HepG2 (cell line): Measurements from ENCODE around the gene SYNGR4. TPM values are rescaled to one million over a fixed set of nuclear protein-coding genes. Genes with fewer than 3 reads are reported as not detected.
A peak's percentile ranks its signal among the peaks of the same experiment; 100 is the strongest.

ENCODE experiments used
- AGO2 ChIP-seq: fragments of 200-400 bp; formaldehyde crosslinking; optimal IDR thresholded peaks from 2 replicates; pipeline ENCODE3; 2017; ENCODE audit warnings: mild to moderate bottlenecking, low read depth, low read length, moderate library complexity
- CBFB ChIP-seq: sonication (generic); formaldehyde crosslinking; IDR thresholded peaks from 2 replicates; pipeline ENCODE4 v1.4.0; 2020; ENCODE audit warnings: missing genetic modification reagents
- JDP2 ChIP-seq: sonication (generic); formaldehyde crosslinking; IDR thresholded peaks from 2 replicates; pipeline ENCODE4 v1.8.1; 2022; ENCODE audit warnings: missing genetic modification reagents, borderline replicate concordance
- KDM2A ChIP-seq: sonication (generic); formaldehyde crosslinking; IDR thresholded peaks from 2 replicates; pipeline ENCODE4 v1.4.0; 2020; ENCODE audit warnings: low read depth, missing genetic modification reagents, borderline replicate concordance
- NONO ChIP-seq, 2 experiments: fragments of 450-650 bp in 1 of 2; sonication (generic) in 1 of 2; formaldehyde crosslinking in 1 of 2; IDR thresholded peaks in 1 of 2; conservative IDR thresholded peaks in 1 of 2; 2 replicates each; pipeline versions ENCODE4 v1.6.1 to v1.8.0; 2017 to 2022; ENCODE audit warnings: mild to moderate bottlenecking in 1 of 2, missing genetic modification reagents in 1 of 2, moderate library complexity in 1 of 2
- RFX1 ChIP-seq: fragments of 450-650 bp; IDR thresholded peaks from 2 replicates; pipeline ENCODE4 v1.6.1; 2017
- SAP130 ChIP-seq: IDR thresholded peaks from 2 replicates; pipeline ENCODE4 v1.6.1; 2016; ENCODE audit warnings: low read depth
- ZFP36L1 ChIP-seq: sonication (generic); formaldehyde crosslinking; IDR thresholded peaks from 2 replicates; pipeline ENCODE4 v1.8.0; 2022; ENCODE audit warnings: mild to moderate bottlenecking, missing genetic modification reagents, moderate library complexity
- ZNF432 ChIP-seq: sonication (generic); formaldehyde crosslinking; IDR thresholded peaks from 2 replicates; pipeline ENCODE4 v1.5.0; 2020; ENCODE audit warnings: missing genetic modification reagents, mild to moderate bottlenecking, borderline replicate concordance
- ZNF496 ChIP-seq: sonication (generic); formaldehyde crosslinking; IDR thresholded peaks from 2 replicates; pipeline ENCODE4 v1.8.1; 2023; ENCODE audit warnings: mild to moderate bottlenecking, moderate library complexity, missing genetic modification reagents; ENCODE audit not compliant: insufficient replicate concordance
- ZNF607 ChIP-seq: sonication (generic); formaldehyde crosslinking; IDR thresholded peaks from 2 replicates; pipeline ENCODE4 v1.5.1; 2020; ENCODE audit warnings: missing genetic modification reagents, mild to moderate bottlenecking, borderline replicate concordance
- ZNF713 ChIP-seq: sonication (generic); formaldehyde crosslinking; IDR thresholded peaks from 2 replicates; pipeline ENCODE4 v1.4.0; 2020; ENCODE audit warnings: mild to moderate bottlenecking, missing genetic modification reagents
- polyA plus RNA-seq, 8 experiments: library from polyadenylated mRNA; depleted of rRNA in 3 of 8; stranded (reverse) in 7 of 8; unstranded in 1 of 8; fragments of >200 nt; fragmentation: Illumina TruSeq in 4 of 8; extraction: Trizol in 4 of 8; gene quantifications; 2 replicates each; pipeline versions ENCODE4 v1.2.1 to v1.2.3, GENCODE V29; 2011 to 2016; ENCODE audit warnings: low read depth in 4 of 8, missing spikeins in 1 of 8, mixed read lengths in 1 of 8; ENCODE audit not compliant: insufficient read depth in 1 of 8
- total RNA-seq, 5 experiments: library from RNA; depleted of rRNA; stranded (reverse); fragments of >200 nt; fragmentation: Illumina TruSeq; extraction: Trizol; gene quantifications; 2 replicates each; pipeline ENCODE4 v1.2.3, GENCODE V29; 2016; ENCODE audit warnings: low read depth in 1 of 5
- TF ChIP-seq, protein P1 (sequence below): IDR thresholded peaks from 2 replicates; pipeline ENCODE4 v1.4.0; 2020; ENCODE audit warnings: mild to moderate bottlenecking, missing genetic modification reagents
- TF ChIP-seq, protein P2 (sequence below): sonication (generic); formaldehyde crosslinking; IDR thresholded peaks from 2 replicates; pipeline ENCODE4 v1.4.0; 2020; ENCODE audit warnings: mild to moderate bottlenecking, missing genetic modification reagents

SYNGR4 gene
- total and polyA plus RNA-seq, 2 of the 13 experiments (the other 11 are each of a cell fraction or from before 2014, with no cell fraction given), result not detected

DNA sequence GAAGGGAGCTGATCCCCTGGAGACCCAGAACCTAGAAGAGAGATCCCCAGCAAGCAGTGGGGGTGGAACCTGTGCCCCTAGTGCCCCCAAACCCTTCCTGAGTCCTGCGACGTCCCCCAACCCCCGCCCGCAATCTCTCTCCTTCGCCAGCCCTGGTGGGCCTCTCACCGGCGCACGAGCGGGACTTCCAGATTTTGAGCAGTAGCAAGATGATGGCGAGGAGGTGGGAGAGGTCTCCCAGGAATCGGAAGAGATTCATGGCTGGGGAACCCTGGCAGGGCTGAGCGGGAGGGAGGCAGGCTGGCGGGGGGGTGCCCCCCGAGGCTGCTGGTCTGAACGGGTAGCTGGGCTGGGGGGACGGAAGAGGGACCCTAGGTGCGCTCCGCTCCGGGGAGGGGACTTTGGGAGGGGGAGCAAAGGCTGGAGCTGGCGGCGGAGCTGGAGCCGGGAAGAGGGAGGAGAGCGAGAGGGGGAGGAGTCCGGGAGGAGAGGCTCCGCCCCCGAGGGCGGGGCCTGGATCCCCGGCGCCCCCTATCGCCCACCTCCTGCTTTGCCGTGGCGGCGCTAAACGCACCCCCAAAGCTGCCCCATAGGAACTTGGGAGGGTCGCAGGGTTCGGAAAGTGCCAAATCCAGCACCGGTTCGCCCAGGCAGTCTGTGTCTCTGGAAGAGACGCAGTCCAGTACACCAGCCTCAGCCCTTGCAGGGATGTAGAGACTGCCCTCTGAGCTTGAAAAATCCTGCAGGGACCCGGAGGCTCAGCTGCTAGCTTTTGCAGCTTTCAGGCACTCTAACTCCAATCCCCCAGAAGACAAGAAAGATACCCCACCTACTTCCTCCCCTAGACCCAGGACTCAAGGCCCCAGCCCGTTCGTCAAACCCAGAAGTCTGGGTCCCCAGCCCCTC, 27.2 kb downstream of the SYNGR4 start, which contains the start of gene KDELR1 (continued):
- TF ChIP-seq, protein P1, sequence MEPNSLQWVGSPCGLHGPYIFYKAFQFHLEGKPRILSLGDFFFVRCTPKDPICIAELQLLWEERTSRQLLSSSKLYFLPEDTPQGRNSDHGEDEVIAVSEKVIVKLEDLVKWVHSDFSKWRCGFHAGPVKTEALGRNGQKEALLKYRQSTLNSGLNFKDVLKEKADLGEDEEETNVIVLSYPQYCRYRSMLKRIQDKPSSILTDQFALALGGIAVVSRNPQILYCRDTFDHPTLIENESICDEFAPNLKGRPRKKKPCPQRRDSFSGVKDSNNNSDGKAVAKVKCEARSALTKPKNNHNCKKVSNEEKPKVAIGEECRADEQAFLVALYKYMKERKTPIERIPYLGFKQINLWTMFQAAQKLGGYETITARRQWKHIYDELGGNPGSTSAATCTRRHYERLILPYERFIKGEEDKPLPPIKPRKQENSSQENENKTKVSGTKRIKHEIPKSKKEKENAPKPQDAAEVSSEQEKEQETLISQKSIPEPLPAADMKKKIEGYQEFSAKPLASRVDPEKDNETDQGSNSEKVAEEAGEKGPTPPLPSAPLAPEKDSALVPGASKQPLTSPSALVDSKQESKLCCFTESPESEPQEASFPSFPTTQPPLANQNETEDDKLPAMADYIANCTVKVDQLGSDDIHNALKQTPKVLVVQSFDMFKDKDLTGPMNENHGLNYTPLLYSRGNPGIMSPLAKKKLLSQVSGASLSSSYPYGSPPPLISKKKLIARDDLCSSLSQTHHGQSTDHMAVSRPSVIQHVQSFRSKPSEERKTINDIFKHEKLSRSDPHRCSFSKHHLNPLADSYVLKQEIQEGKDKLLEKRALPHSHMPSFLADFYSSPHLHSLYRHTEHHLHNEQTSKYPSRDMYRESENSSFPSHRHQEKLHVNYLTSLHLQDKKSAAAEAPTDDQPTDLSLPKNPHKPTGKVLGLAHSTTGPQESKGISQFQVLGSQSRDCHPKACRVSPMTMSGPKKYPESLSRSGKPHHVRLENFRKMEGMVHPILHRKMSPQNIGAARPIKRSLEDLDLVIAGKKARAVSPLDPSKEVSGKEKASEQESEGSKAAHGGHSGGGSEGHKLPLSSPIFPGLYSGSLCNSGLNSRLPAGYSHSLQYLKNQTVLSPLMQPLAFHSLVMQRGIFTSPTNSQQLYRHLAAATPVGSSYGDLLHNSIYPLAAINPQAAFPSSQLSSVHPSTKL, result 0 out of 2 replicates have a peak, but pooled peaks have one; percentile 4
- TF ChIP-seq ZNF496 (CRISPR knock-in tag) (no peak), KDM2A (CRISPR knock-in tag) (no peak; the same call in 1 of the 2 replicates), CBFB (CRISPR knock-in tag) (no peak), ZNF607 (CRISPR knock-in tag) (no peak; the same call in 1 of the 2 replicates), RFX1 (no peak), ZFP36L1 (CRISPR knock-in tag) (no peak), AGO2 (peak; percentile 70), JDP2 (CRISPR knock-in tag) (no peak; the same call in 1 of the 2 replicates), NONO (IDR thresholded peaks at IDR 0.05) (no peak), NONO (CRISPR knock-in tag; conservative IDR thresholded peaks at IDR 0.05) (0 out of 2 replicates have a peak, but pooled peaks have one; percentile 61), SAP130 (CRISPR knock-in tag) (peak; percentile 50), ZNF432 (CRISPR knock-in tag) (no peak), ZNF713 (CRISPR knock-in tag) (0 out of 2 replicates have a peak, but pooled peaks have one; percentile 55)
- TF ChIP-seq, protein P2, sequence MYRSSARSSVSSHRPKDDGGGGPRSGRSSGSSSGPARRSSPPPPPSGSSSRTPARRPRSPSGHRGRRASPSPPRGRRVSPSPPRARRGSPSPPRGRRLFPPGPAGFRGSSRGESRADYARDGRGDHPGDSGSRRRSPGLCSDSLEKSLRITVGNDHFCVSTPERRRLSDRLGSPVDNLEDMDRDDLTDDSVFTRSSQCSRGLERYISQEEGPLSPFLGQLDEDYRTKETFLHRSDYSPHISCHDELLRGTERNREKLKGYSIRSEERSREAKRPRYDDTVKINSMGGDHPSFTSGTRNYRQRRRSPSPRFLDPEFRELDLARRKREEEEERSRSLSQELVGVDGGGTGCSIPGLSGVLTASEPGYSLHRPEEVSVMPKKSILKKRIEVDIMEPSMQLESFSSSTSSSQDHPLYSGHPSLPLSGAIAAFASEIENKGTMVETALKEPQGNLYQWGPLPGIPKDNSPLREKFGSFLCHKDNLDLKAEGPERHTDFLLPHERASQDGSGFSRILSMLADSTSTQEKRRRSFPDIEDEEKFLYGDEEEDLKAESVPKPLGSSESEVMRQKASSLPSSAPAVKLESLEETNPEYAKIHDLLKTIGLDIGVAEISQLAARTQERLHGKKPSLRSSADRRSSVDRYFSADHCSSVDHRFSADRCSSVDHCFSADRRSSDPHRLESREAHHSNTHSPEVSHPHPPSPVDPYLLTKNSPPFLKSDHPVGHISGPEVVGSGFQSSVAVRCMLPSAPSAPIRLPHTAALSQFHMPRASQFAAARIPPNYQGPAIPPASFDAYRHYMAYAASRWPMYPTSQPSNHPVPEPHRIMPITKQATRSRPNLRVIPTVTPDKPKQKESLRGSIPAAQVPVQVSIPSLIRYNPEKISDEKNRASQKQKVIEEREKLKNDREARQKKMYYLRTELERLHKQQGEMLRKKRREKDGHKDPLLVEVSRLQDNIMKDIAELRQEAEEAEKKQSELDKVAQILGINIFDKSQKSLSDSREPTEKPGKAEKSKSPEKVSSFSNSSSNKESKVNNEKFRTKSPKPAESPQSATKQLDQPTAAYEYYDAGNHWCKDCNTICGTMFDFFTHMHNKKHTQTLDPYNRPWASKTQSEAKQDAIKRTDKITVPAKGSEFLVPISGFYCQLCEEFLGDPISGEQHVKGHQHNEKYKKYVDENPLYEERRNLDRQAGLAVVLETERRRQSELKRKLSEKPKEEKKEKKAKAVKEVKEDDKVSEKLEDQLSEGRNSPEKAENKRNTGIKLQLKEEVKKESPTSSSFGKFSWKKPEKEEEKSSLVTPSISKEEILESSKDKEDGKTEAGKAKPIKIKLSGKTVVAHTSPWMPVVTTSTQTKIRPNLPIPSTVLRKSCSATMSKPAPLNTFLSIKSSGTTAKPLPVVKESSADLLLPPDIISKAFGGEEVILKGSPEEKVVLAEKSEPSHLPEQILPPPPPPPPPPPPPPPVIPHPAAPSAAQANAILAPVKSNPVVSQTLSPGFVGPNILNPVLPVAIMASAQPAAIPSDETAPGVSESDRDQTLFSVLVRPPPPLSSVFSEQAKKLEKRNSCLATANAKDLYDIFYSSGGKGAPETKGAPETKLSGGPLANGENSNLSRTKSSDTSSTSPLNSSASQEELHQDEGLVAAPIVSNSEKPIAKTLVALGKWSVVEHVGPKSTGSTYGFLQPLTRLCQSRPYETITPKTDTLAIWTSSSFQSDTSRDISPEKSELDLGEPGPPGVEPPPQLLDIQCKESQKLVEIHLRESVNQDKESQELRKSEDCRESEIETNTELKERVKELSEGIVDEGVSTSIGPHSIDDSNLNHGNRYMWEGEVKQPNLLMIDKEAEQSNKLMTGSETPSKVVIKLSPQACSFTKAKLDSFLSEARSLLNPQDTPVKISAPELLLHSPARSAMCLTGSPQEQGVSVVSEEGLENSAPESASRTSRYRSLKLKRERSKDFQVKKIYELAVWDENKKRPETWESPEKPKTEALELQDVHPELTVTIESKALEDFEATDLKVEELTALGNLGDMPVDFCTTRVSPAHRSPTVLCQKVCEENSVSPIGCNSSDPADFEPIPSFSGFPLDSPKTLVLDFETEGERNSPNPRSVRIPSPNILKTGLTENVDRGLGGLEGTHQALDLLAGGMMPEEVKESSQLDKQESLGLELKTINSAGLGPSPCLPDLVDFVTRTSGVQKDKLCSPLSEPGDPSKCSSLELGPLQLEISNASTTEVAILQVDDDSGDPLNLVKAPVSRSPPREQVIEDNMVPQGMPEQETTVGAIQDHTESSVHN (CRISPR knock-in tag), result no peak
